Measurements from ENCODE around the gene IPO7.

- TF ChIP-seq CTCF (IDR thresholded peaks at IDR 0.05) = no peak
- TF ChIP-seq POLR2A (IDR thresholded peaks at IDR 0.05) = no peak
These were observed 13.6 kb downstream of the IPO7 start for GRCh38 chr11:9397746-9398680.
